WI38 (cell line): ENCODE data around the gene SDHAF4.
"Not testable (repeated sequence)": the region's sequence is repeated elsewhere in the genome, so short reads cannot be mapped to it uniquely, and the experiment has no call there.

Source experiments
- H3K4me3 ChIP-seq: 2 replicates; pipeline ENCODE4 v1.5.1; 2011; ENCODE audit warnings: low read depth, mild to moderate bottlenecking, control low read depth, low read length
- TF ChIP-seq, protein P1 (sequence below): IDR thresholded peaks from 2 replicates; pipeline ENCODE4 v1.5.1; 2012; ENCODE audit warnings: low read depth, mild to moderate bottlenecking, control low read depth, low read length

Gene SDHAF4

DNA sequence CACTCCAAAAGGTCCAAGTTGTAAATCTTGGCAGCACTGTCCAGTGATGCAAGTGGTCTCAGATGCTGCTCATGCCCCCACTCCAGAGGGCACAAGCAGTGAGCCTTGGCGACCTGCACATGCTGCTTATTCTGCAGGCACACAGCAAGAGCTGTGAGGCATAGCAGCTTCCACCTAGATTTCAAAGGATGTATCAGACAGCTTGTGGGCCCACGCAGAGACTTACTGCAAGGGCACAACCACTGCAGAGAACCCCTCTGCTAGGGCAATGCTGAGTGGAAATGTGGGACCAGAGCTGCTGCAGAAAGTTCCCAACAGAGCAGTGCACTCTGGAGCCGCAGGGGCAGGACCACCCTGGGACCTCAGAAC lies 26.4 kb downstream of the SDHAF4 start:
- TF ChIP-seq, protein P1, sequence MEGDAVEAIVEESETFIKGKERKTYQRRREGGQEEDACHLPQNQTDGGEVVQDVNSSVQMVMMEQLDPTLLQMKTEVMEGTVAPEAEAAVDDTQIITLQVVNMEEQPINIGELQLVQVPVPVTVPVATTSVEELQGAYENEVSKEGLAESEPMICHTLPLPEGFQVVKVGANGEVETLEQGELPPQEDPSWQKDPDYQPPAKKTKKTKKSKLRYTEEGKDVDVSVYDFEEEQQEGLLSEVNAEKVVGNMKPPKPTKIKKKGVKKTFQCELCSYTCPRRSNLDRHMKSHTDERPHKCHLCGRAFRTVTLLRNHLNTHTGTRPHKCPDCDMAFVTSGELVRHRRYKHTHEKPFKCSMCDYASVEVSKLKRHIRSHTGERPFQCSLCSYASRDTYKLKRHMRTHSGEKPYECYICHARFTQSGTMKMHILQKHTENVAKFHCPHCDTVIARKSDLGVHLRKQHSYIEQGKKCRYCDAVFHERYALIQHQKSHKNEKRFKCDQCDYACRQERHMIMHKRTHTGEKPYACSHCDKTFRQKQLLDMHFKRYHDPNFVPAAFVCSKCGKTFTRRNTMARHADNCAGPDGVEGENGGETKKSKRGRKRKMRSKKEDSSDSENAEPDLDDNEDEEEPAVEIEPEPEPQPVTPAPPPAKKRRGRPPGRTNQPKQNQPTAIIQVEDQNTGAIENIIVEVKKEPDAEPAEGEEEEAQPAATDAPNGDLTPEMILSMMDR: no peak

DNA sequence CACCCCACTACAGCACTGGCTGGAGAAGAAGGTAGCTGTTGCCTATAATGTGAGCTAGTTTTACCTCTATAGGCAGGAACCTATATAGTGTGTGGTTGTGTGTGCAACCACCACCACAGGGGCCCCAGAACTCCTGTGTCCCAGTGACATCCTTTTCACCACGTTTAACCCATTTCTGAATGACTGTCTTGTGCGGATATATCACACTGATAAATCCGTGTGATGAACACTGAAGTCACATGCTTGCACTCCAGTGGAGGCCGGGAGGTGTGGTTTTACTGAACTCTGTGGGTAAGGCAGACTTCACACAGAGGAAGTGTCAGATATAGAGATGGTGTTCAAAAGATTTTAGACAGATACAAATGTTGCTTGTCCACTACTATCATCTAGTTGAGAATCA lies 32.5 kb downstream of the SDHAF4 start:
- H3K4me3 ChIP-seq: no peak overlapping the region
- TF ChIP-seq, protein P1: no peak

More for the DNA sequence above, 26.4 kb downstream of the SDHAF4 start:
- H3K4me3 ChIP-seq: no peak overlapping the region

DNA sequence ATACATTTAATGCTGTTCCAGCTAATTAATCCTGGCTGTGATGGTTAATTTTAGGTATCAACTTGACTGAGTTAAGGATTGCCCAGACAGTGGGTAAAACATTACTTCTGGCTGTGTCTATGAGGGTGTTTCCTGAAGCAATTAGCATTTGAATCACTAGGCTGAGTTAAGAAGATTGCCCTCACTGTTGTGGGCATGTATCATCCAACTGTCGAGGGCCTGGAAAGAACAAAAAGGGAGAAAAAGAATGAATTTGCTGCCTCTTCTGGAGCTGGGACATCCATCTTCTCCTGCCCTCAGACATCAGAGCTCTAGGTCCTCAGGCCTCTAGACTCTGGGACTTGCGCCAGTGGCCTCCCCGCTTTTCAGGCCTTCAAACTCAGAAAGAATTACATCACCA lies 34.3 kb downstream of the SDHAF4 start:
- no peak overlapping the region for H3K4me3 ChIP-seq
- TF ChIP-seq, protein P1: no peak

DNA sequence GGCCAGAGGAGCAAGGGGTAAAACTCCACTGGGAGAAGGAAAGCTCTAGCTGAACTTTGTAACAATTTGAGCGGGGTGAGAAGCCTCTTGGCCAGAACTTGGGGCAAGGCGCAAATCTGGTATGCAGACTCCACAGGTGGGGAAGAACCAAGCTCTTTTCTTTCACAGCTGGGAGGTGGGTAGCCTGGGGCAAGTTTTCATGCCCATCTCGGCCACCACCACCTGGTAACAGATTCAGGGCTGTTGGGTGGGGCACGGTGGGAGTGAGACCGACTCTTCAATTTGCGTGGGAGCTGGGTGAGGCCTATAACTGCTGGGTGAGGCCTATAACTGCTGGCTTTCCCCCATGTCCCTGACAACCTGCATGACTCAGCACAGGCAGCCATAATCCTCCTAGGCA lies 37.5 kb downstream of the SDHAF4 start:
- TF ChIP-seq, protein P1: no peak

DNA sequence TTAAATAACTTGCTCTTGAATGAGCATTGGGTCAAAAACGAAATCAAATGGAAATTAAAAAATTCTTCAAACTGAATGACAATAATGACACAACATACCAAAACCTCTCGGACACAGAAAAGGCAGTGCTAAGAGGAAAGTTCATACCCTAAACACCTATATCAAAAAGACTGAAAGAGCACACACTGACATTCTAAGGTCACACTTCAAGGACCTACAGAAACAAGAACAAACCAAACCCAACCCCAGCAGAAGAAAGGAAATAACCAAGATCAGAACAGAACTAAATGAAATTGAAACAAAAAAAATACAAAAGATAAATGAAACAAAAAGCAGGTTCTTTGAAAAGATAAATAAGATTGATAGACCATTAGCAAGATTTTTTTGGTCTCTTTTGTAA lies 40.6 kb downstream of the SDHAF4 start:
- H3K4me3 ChIP-seq: not testable (repeated sequence)

More for the DNA sequence above, 37.5 kb downstream of the SDHAF4 start:
- no peak overlapping the region for H3K4me3 ChIP-seq

DNA sequence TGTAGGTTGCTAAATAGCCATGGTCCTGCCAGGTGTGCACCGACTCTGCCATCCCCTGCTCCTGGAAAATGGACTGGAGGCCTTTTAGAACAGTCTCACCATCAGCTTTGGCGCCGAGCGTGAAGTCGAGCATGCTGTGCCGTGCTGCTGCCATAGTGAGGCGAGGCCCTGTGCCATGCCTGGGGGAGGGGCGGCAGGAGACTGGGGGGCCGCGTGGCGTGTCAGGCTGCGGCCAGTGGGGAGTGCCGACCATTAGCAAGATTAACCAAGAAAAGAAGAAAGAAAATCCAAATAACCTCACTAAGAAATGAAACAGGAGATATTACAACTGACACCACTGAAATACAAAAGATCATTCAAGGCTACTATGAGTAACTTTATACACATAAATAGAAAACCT lies 42.5 kb downstream of the SDHAF4 start:
- not testable (repeated sequence) for H3K4me3 ChIP-seq

DNA sequence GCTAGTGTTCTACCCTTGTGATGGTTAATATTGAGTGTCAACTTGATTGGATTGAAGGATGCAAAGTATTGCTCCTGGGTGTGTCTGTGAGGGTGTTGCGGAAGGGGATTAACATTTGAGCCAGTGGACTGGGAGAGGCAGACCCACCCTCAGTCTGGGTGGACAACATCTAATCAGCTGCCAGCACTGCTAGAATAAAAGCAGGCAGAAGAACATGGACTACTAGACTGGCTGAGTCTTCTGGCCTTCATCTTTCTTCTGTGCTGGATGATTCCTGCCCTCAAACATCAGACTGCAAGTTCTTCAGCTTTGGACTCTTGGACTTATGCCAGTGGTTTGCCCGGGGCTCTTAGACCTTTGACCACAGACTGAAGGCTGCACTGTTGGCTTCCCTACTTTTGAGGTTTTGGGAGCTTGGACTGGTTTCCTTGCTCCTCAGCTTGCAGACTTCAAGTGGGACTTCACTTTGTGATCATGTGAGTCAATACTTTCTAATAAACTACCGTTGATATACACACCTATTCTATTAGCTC lies 50.1 kb downstream of the SDHAF4 start:
- TF ChIP-seq, protein P1: no peak
- no peak overlapping the region for H3K4me3 ChIP-seq

DNA sequence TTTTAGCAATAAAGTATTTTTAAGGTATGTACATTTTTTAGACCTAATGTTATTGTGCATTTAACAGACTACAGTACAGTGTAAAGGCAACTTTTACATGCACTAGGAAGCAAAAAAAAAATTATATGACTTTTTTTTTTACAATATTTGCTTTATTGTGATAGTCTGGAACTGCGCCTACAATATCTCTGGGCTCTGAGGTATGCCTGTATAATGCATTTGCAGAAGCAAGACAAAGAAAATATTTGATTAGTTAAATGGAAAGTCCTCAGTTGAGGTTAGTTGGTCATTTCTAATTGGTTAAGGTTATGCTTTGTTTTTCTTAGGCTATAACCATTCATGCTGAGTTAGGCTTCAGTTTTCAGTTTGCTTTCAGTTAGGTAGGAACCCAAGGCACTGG lies 54.0 kb downstream of the SDHAF4 start:
- TF ChIP-seq, protein P1: no peak
- no peak overlapping the region for H3K4me3 ChIP-seq
